ENCODE measurements around the gene RIT1. TPM values are rescaled to one million over a fixed set of nuclear protein-coding genes. Genes with fewer than 3 reads are reported as not detected.
A peak's percentile ranks its signal among the peaks of the same experiment; 100 is the strongest.

Gene RIT1
- total RNA-seq, 2 experiments from 2014 or later, result 15.9 to 21.0 TPM

GRCh38 chr1:155847823-155848529, 63.2 kb downstream of the RIT1 start:
- Histone ChIP-seq H3K79me2 (ENCODE audit: insufficient read depth, low read depth, low read length) (peaks cover 93% of the 10 kb centered on the region), H3K4me2 (ENCODE audit: low read length) (peak overlapping the region; percentile 23; the same call in 1 of the 2 replicates), H3K9me3 (ENCODE audit: low read length) (no peaks in the 10 kb centered on the region), H4K20me1 (ENCODE audit: insufficient read depth, low read length) (no peaks in the 10 kb centered on the region; the same call in 1 of the 2 replicates), H3K27ac (ENCODE audit: low read depth, low read length, poor library complexity, severe bottlenecking) (peak overlapping the region; percentile 1), H3K4me1 (ENCODE audit: insufficient read depth, low read length, poor library complexity, severe bottlenecking) (peaks cover 42% of the 10 kb centered on the region), H3K4me3 (ENCODE audit: low read depth, low read length, poor library complexity, severe bottlenecking) (no peak overlapping the region), H3K36me3 (ENCODE audit: insufficient read depth, low read length) (peaks cover 93% of the 10 kb centered on the region), H3K9me2 (ENCODE audit: insufficient read depth, low read length) (no peaks in the 10 kb centered on the region), H2AFZ (ENCODE audit: low read length) (no peak overlapping the region)
- DNase-seq (ENCODE audit: low spot score), result no peak
- intact Hi-C loops (cut with micrococcal nuclease; ENCODE audit: unreplicated experiment), result no loop called here
- TF ChIP-seq CTCF (conservative IDR thresholded peaks at IDR 0.05; ENCODE audit: low read length), result no peak
- no peak for TF ChIP-seq EZH2phosphoT487 (IDR thresholded peaks at IDR 0.05; ENCODE audit: borderline replicate concordance, low read depth, low read length)
- ChIA-PET POLR2A (interaction anchor here (0.6 to 1.9 kb wide), 5 partner anchors 10 to 909 kb away, joined by 3 to 9 read pairs (median 3); partner anchors contain the start of gene GON4L), CTCF (ENCODE audit: unreplicated experiment) (no interaction called here)
- BruUV-seq (replicated peaks), result no TSS peak

Small RNA genes lying within 50 kb of the gene (microRNA-seq; reads per million reads assigned to microRNA genes)
- gene MIR6738 (ENCODE audit: borderline replicate concordance), result not detected

Small RNA genes lying within 50 kb of the gene (small RNA-seq; reads per million reads assigned to genes)
- gene MIR6738, result not detected
- gene RF00015, result not detected
- gene SCARNA4, result not detected
- 46.0 reads per million, percentile 98 among the genes with 10 or more reads in this experiment for gene SNORA80E

Other genes with a start within 250 kb of the RIT1 start
- gene YY1AP1, start 222.6 kb downstream of the RIT1 start, total RNA-seq (2014; rRNA removed; shearing (Covaris generic)), result 83.0 and 84.6 TPM in 2 replicates
- gene YY1AP1, start 222.6 kb downstream of the RIT1 start, total RNA-seq (2022), result 76.0 and 83.8 TPM in 2 replicates
- gene DAP3, start 222.3 kb downstream of the RIT1 start, total RNA-seq (2014; rRNA removed; shearing (Covaris generic)), result 110 and 114 TPM in 2 replicates
- gene DAP3, start 222.3 kb downstream of the RIT1 start, total RNA-seq (2022), result 178 and 187 TPM in 2 replicates
- gene GON4L, start 54.1 kb downstream of the RIT1 start, total RNA-seq (2014; rRNA removed; shearing (Covaris generic)), result 44.9 and 46.0 TPM in 2 replicates
- gene GON4L, start 54.1 kb downstream of the RIT1 start, total RNA-seq (2022), result 78.0 and 80.0 TPM in 2 replicates
- 41.6 and 41.8 TPM in 2 replicates for gene SYT11, start 51.8 kb downstream of the RIT1 start, total RNA-seq (2014; rRNA removed; shearing (Covaris generic))
- gene SYT11, start 51.8 kb downstream of the RIT1 start, total RNA-seq (2022), result 56.8 and 60.8 TPM in 2 replicates
- gene KHDC4, start 23.1 kb upstream of the RIT1 start, total RNA-seq (2014; rRNA removed; shearing (Covaris generic)), result 84.6 and 88.9 TPM in 2 replicates
- gene KHDC4, start 23.1 kb upstream of the RIT1 start, total RNA-seq (2022), result 121 and 127 TPM in 2 replicates
- 3.0 TPM in 1 of 2 replicates, not detected in the other for gene RXFP4, start 30.3 kb upstream of the RIT1 start, total RNA-seq (2014; rRNA removed; shearing (Covaris generic))
- 0.34 TPM in 1 of 2 replicates, not detected in the other for gene RXFP4, start 30.3 kb upstream of the RIT1 start, total RNA-seq (2022)
- gene ARHGEF2, start 67.2 kb upstream of the RIT1 start, total RNA-seq (2014; rRNA removed; shearing (Covaris generic)), result 78.8 and 106 TPM in 2 replicates
- gene ARHGEF2, start 67.2 kb upstream of the RIT1 start, total RNA-seq (2022), result 133 and 139 TPM in 2 replicates
- 109 and 147 TPM in 2 replicates for gene SSR2, start 109.6 kb upstream of the RIT1 start, total RNA-seq (2014; rRNA removed; shearing (Covaris generic))
- gene SSR2, start 109.6 kb upstream of the RIT1 start, total RNA-seq (2022), result 153 and 157 TPM in 2 replicates
- gene UBQLN4, start 142.4 kb upstream of the RIT1 start, total RNA-seq (2014; rRNA removed; shearing (Covaris generic)), result 20.8 and 33.2 TPM in 2 replicates
- gene UBQLN4, start 142.4 kb upstream of the RIT1 start, total RNA-seq (2022), result 37.1 and 40.3 TPM in 2 replicates
- 71.3 and 103 TPM in 2 replicates for gene LAMTOR2, start 143.4 kb upstream of the RIT1 start, total RNA-seq (2014; rRNA removed; shearing (Covaris generic))
- gene LAMTOR2, start 143.4 kb upstream of the RIT1 start, total RNA-seq (2022), result 52.1 and 55.2 TPM in 2 replicates
- not detected in 2 replicates for gene RAB25, start 149.8 kb upstream of the RIT1 start, total RNA-seq (2014; rRNA removed; shearing (Covaris generic))
- gene RAB25, start 149.8 kb upstream of the RIT1 start, total RNA-seq (2022), result 0.48 TPM in 1 of 2 replicates, not detected in the other
- gene MEX3A, start 171.1 kb upstream of the RIT1 start, total RNA-seq (2014; rRNA removed; shearing (Covaris generic)), result 4.5 and 5.3 TPM in 2 replicates
- gene MEX3A, start 171.1 kb upstream of the RIT1 start, total RNA-seq (2022), result 5.3 and 5.5 TPM in 2 replicates
- 12.9 and 14.3 TPM in 2 replicates for gene LMNA, start 203.4 kb upstream of the RIT1 start, total RNA-seq (2014; rRNA removed; shearing (Covaris generic))
- 5.0 and 6.5 TPM in 2 replicates for gene LMNA, start 203.4 kb upstream of the RIT1 start, total RNA-seq (2022)
- 77.8 and 81.2 TPM in 2 replicates for gene SEMA4A, start 242.2 kb upstream of the RIT1 start, total RNA-seq (2014; rRNA removed; shearing (Covaris generic))
- gene SEMA4A, start 242.2 kb upstream of the RIT1 start, total RNA-seq (2022), result 196 and 205 TPM in 2 replicates

Data from OCI-LY7 (cell line).